SH-SY5Y (cell line): Measurements from ENCODE around the gene DACH1.

ENCODE experiments used
- GATA2 ChIP-seq: IDR thresholded peaks from 2 replicates; pipeline ENCODE4 v1.6.1; 2011; ENCODE audit warnings: mild to moderate bottlenecking, low read depth, low read length
- GATA3 ChIP-seq: IDR thresholded peaks from 2 replicates; pipeline ENCODE4 v1.6.1; 2011; ENCODE audit warnings: low read depth, mild to moderate bottlenecking, low read length, moderate library complexity

- no peak for TF ChIP-seq GATA2
- TF ChIP-seq GATA3, result no peak
Measured at GRCh38 chr13:71869274-71869673, 2.3 kb upstream of the DACH1 start.
